Measurements from ENCODE around the gene MAP2.
"Not testable (repeated sequence)": the region's sequence is repeated elsewhere in the genome, so short reads cannot be mapped to it uniquely, and the experiment has no call there.

MAP2 gene

DNA sequence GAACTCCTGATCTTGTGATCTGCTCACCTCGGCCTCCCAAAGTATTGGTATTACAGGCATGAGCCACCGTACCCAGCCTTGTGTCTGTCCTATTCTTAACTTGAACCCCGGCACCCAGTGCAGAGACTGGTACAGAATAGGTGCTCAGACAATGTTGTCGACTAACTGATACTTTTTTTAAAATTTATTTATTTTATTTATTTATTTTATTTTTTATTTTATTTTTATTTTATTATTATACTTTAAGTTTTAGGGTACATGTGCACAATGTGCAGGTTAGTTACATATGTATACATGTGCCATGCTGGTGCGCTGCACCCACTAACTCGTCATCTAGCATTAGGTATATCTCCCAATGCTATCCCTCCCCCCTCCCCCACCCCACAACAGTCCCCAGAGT lies 174.4 kb downstream of the MAP2 start:
- H3K9me3 Mint-ChIP-seq (ENCODE audit: low read depth); H3K27me3 Mint-ChIP-seq; H3K36me3 Mint-ChIP-seq; H3K4me3 Mint-ChIP-seq; H3K27ac Mint-ChIP-seq; H3K4me1 Mint-ChIP-seq (ENCODE audit: low read depth): not testable (repeated sequence)

DNA sequence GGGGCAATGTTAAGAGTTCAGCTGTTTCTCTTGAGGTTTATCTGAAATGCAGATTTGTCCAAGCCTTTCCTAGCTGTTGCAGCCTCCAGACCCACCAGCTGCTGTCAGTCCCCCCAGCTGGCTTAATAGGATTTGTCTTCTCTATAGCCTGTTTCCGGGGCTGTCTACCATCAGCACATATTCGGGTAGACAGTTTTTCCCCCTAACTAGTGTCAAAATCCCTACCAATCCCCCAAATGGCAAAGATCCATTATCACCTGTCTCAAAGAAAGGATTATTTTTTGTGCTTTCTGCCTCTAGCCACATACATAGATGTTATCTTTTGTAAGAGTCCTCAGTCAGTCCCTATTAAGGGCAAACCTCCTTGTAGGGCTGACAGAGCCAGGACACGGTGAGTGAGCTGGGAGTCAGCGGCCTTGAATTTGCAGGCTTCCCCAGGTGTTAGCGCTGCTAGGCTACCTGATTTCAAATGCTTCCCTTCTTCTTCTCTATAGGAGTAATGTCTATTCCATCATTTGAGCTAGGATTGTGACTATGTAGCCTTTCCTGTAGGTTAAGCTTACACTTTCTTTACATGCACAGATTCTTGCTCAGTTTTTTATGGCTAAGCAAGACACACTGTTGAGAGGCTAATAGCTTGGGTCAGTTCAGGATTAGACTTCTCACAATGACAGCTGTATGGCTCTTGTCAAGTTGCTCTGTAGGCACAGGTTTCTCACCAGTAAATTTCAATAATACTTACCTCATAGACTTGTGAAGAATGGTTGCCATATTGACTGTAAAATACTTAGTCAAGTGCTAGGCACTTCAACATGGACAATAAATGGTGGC lies 176.7 kb downstream of the MAP2 start:
- Mint-ChIP-seq H3K27me3 (no peaks in the 10 kb centered on the region), H3K4me1 (ENCODE audit: low read depth) (no peaks in the 10 kb centered on the region), H3K9me3 (ENCODE audit: low read depth) (no peaks in the 10 kb centered on the region), H3K36me3 (no peaks in the 10 kb centered on the region), H3K4me3 (no peak overlapping the region), H3K27ac (no peak overlapping the region)

DNA sequence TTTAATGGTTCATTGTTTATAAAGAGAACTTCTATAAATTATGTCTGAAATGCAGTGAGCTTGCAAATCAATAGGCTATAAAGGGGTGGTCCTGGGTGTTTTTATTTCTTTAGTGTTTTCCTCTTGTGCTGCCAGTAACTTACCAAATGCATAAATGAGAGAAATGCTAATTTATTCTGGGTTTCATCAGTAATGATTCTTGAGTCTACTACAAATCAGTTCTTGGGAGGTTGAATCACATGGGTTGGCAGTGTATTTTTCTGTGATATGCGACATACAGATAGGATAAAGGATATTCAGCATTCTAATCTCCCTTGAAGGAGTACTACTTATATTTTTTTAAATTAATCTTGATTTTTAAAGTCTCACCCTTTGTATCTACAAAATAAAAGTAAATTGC lies 177.7 kb downstream of the MAP2 start:
- Mint-ChIP-seq H3K9me3 (ENCODE audit: low read depth) (peaks cover 3% of the 10 kb centered on the region), H3K27me3 (no peaks in the 10 kb centered on the region), H3K27ac (no peak overlapping the region), H3K4me3 (no peak overlapping the region), H3K36me3 (no peaks in the 10 kb centered on the region), H3K4me1 (ENCODE audit: low read depth) (no peaks in the 10 kb centered on the region)

DNA sequence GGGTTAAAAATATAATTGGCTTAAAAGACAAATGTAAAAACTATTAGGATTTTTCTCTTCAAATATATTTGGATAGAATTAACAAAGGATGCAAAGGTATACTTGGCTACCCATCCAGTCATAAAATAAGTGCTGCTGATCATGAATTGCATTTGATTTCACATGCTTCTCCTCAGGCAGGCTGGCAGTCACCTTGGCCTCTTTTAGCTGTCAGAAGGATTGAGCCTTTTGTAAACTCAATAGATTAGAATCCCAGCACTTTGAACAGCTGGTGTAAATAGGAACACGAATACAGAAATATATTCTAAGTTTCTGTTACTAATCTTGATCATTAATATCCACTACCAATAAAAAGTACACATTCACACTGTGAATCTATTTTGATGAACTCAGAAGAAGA lies 178.4 kb downstream of the MAP2 start:
- Mint-ChIP-seq H3K27me3 (no peaks in the 10 kb centered on the region), H3K36me3 (no peaks in the 10 kb centered on the region), H3K27ac (no peak overlapping the region), H3K4me1 (ENCODE audit: low read depth) (no peaks in the 10 kb centered on the region), H3K9me3 (ENCODE audit: low read depth) (peaks cover 3% of the 10 kb centered on the region), H3K4me3 (no peak overlapping the region)

DNA sequence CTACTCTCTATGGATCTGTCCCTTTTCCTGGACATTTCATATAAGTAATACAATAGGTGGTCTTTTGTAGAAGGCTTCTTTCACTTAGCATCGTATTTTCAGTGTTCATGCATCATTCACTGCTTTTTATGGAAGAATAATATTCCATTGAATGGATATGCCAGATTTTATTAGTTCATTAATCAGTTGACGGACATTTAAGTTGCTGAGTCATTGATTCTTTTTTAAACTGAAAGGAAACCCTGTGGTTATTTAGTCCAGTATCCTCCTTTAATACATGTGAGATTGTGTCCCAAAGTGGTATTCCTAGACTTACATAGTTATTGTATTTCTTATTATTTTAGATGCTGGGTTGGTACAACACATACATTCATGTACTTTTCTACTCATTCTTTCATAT lies 185.7 kb downstream of the MAP2 start:
- Mint-ChIP-seq H3K36me3 (no peaks in the 10 kb centered on the region), H3K27me3 (peaks cover 2% of the 10 kb centered on the region), H3K4me3 (no peak overlapping the region), H3K9me3 (ENCODE audit: low read depth) (peaks cover 3% of the 10 kb centered on the region), H3K27ac (no peak overlapping the region), H3K4me1 (ENCODE audit: low read depth) (no peaks in the 10 kb centered on the region)

DNA sequence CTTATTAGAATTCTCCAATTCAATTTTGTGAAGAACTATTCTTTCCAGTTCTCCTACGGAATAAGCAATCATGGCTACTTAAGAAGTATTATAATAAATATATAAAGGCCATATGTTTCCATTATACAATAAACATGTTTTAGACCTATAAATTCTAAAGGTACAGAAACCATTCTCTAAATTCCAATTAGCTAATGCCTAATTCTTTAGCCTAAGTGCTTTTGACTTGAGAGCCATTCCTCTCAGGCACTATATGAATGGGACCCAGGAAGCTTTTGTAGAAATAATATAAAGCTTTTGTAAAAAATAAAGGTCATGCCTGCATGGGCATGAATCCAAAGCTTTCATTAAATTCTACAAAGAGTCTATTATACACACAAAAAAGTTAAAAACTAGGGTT lies 186.8 kb downstream of the MAP2 start:
- H3K36me3 Mint-ChIP-seq, result no peaks in the 10 kb centered on the region
- no peak overlapping the region for H3K4me3 Mint-ChIP-seq
- H3K9me3 Mint-ChIP-seq (ENCODE audit: low read depth), result peaks cover 3% of the 10 kb centered on the region
- H3K27me3 Mint-ChIP-seq, result peaks cover 2% of the 10 kb centered on the region
- H3K27ac Mint-ChIP-seq, result no peak overlapping the region
- no peaks in the 10 kb centered on the region for H3K4me1 Mint-ChIP-seq (ENCODE audit: low read depth)

DNA sequence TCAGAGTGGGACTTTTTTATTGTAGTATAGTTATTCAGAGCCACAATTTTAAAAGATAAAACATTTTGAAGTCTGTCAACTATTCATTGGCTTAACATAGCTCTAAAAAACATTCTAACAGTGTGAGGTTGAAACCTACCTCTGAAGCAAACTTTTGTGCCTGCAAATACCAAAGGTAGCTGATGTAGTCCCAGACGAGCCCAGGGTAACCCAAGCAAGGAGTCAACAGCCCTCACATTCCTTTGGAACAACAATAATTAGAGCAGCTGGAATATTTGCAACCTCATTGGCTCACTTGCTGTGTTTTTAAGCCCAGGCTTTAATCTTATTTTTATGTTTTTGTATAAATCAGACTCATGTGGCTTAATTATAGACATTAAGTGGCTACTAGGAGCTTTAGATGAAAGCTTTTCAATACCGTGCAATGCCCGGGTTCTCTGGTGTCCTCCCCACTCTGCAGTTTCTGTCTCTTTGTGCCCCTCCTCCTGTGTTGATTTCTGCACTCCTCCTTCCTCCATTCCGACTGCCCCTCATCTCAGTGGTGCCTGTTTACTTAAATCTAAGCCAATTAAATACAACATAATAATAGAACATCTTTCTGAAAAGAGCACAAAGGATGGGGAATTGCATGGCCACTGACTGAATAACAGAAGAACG lies 189.9 kb downstream of the MAP2 start:
- no peaks in the 10 kb centered on the region for H3K4me1 Mint-ChIP-seq (ENCODE audit: low read depth)
- no peak overlapping the region for H3K4me3 Mint-ChIP-seq
- H3K27me3 Mint-ChIP-seq, result peaks cover under 1% of the 10 kb centered on the region

DNA sequence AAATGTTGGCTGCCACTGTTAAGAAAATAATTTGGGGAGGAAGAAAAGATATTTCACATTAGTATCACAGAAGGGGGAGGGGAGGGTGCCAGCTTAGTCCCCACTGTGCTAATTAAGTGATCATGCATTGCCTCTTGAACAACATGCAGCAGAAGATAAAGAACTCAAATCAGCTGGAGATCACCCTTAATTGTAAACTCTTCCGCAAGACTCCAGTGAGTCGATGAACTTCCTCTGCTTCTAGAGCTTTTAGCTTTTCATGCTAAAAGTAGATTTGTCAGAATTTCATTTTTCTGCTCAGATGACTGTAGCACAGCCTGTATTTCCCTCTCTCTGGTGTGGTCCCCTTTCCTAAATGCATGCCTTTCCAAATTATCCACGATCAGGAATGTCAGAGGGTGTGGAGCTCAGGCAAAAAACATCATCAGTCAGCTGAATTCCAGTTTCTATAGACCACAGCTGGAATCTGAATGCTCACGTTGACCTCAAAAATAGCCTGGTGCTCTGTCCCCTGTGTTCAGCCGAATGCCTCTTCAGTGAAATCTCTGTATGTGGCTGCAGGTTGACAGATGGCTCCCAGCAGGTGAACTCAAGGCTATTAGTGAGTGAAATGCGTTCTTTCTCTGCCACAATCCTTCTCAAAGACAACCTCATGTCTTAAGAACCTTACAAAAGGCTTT lies 191.0 kb downstream of the MAP2 start:
- Mint-ChIP-seq H3K4me3 (no peak overlapping the region), H3K9me3 (ENCODE audit: low read depth) (no peaks in the 10 kb centered on the region), H3K27ac (no peak overlapping the region)

More for the DNA sequence above, 189.9 kb downstream of the MAP2 start:
- no peak overlapping the region for H3K27ac Mint-ChIP-seq
- no peaks in the 10 kb centered on the region for H3K9me3 Mint-ChIP-seq (ENCODE audit: low read depth)
- H3K36me3 Mint-ChIP-seq, result no peaks in the 10 kb centered on the region

DNA sequence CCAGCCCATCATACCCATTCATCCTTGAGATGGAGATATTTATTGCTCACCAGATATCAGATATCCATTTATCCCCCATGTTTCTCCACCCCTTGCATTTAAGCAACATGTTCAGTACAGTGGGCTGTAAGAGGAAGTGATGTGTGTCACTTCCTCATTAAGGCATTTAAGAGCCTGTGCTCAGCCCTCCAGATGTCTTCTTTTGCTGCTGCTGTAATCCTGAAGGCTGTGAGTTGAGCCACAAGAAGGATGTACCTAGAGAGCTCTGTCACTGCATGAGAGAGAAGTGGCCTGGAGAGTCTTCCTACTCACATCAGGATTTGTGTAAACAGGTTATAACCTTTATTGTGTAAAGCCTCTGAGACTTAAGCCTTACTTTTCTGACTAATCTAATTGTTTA lies 195.9 kb downstream of the MAP2 start:
- H3K27me3 Mint-ChIP-seq, result no peaks in the 10 kb centered on the region
- no peaks in the 10 kb centered on the region for H3K4me1 Mint-ChIP-seq (ENCODE audit: low read depth)
- H3K36me3 Mint-ChIP-seq, result no peaks in the 10 kb centered on the region
- H3K27ac Mint-ChIP-seq, result no peak overlapping the region
- no peak overlapping the region for H3K4me3 Mint-ChIP-seq
- H3K9me3 Mint-ChIP-seq (ENCODE audit: low read depth), result no peaks in the 10 kb centered on the region

More for the DNA sequence above, 191.0 kb downstream of the MAP2 start:
- no peaks in the 10 kb centered on the region for H3K4me1 Mint-ChIP-seq (ENCODE audit: low read depth)
- H3K36me3 Mint-ChIP-seq, result no peaks in the 10 kb centered on the region
- H3K27me3 Mint-ChIP-seq, result no peaks in the 10 kb centered on the region

DNA sequence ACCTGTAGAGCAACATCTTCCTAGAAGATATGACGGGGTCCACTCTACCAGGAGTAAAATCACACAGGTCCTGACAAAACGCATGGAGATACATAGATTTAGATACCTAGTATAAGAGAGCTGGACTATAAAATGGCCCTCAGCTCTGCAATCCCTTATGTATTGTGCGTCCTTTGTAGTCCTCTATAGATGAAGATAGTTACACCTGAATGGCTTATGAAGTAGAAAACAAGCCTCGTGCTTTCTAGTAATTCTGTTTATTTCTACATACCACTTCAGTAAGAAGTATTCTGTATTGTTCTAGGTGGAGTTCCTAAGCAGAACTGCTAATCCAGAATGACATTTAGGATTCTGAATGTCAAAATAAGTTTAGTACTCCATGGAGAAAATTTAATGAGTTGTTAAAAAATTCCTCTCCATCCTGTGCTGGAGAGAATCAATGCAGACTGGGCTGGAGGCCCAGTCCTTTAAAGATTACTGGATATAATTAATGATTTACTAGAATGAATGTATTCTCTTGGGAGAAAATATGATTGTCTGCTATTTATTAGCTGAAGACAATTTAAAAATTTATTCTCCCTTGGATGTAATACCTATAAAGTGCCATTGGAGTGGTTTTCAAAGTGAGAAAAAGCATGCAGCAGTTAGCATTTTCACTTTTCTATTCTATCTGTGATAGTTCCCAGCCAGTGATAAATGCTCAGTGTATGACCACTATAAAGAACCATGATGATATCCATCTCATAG lies 200.5 kb downstream of the MAP2 start:
- Mint-ChIP-seq H3K9me3 (ENCODE audit: low read depth) (no peaks in the 10 kb centered on the region), H3K4me3 (no peak overlapping the region), H3K27ac (no peak overlapping the region), H3K36me3 (no peaks in the 10 kb centered on the region), H3K27me3 (peaks cover 2% of the 10 kb centered on the region), H3K4me1 (ENCODE audit: low read depth) (no peaks in the 10 kb centered on the region)

DNA sequence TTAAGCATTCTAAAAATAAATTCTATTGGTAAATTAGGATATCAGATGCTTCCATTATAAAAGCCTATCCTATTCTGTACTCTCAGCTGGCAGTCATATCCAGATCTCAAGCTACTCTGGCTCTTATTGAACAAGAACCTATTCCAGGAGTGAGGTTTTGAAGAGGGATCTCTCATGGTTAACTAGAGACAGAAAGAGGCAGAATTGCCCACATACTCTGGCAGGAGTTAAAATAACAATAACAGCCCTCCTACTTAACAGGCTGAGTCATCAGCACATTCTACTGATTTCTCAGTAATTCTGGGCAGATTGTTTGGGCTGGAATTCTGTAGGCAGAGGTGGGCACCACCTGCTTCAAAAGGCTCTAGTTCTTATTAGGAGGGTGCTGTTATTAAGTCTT lies 205.8 kb downstream of the MAP2 start:
- H3K27me3 Mint-ChIP-seq, result peaks cover 2% of the 10 kb centered on the region

DNA sequence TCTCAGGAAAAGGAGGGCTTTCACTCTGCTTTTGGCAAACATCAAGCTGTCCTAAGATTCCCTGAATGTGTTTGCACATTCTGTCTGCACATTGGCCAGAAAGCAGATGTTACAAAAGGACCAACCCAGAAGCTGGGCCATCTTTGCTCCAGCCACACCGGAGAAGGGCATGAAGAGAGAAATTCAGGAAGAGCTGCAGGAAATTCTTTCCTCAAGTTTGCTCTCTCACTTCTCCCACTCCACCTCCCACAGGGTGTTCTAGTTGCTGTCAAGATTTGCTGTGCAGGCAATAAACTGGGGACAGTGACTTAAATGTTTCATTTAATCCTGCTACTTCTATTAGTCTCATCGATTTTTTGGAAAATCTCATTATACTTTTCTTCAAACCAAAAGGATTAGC lies 210.1 kb downstream of the MAP2 start:
- H3K27ac Mint-ChIP-seq, result no peak overlapping the region

More for the DNA sequence above, 205.8 kb downstream of the MAP2 start:
- Mint-ChIP-seq H3K4me3 (no peak overlapping the region), H3K27ac (no peak overlapping the region), H3K4me1 (ENCODE audit: low read depth) (no peaks in the 10 kb centered on the region), H3K9me3 (ENCODE audit: low read depth) (no peaks in the 10 kb centered on the region), H3K36me3 (no peaks in the 10 kb centered on the region)

DNA sequence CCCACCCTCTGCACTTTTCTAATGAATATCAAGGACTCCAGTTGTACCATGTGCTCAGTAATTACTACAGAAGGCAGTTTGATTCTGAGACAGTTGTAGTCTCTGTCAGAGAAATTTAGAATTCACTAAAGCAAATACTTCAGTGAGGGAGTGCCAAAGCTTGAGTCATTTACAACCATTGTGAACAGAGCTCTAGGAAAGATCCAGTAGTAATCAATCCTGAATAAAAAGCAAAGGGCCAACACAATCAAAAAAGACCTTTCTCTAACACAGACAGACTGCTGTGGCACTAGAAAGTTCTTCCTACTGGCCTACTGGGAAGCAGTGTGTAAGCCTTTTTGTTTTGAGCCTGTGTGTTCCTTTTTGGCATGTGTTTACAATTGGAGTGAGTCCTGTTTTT lies 212.2 kb downstream of the MAP2 start:
- H3K36me3 Mint-ChIP-seq, result no peaks in the 10 kb centered on the region
- H3K27me3 Mint-ChIP-seq, result no peaks in the 10 kb centered on the region

More for the DNA sequence above, 210.1 kb downstream of the MAP2 start:
- H3K27me3 Mint-ChIP-seq, result no peaks in the 10 kb centered on the region
- H3K4me1 Mint-ChIP-seq (ENCODE audit: low read depth), result no peaks in the 10 kb centered on the region
- H3K4me3 Mint-ChIP-seq, result no peak overlapping the region
- no peaks in the 10 kb centered on the region for H3K36me3 Mint-ChIP-seq
- no peaks in the 10 kb centered on the region for H3K9me3 Mint-ChIP-seq (ENCODE audit: low read depth)

DNA sequence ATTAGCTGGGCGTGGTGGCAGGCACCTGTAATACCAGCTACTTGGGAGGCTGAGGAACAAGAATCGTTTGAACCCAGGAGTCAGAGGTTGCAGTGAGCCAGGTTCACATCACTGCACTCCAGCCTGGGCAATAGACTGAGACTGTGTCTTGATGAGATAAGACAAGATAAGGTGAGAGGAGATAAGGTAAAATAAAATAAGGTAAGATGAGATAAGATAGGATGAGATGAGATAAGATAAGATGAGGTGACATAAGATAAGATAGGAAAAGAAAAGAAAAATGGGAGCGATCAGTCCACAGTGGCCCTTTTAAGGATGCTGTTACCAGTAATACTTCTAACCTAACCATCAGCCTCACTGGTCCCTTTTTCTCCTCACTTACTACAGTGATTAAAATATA lies 213.4 kb downstream of the MAP2 start:
- Mint-ChIP-seq H3K27ac (no peak overlapping the region), H3K36me3 (no peaks in the 10 kb centered on the region), H3K27me3 (no peaks in the 10 kb centered on the region), H3K9me3 (ENCODE audit: low read depth) (no peaks in the 10 kb centered on the region), H3K4me3 (no peak overlapping the region), H3K4me1 (ENCODE audit: low read depth) (no peaks in the 10 kb centered on the region)

More for the DNA sequence above, 212.2 kb downstream of the MAP2 start:
- H3K4me3 Mint-ChIP-seq, result no peak overlapping the region
- no peaks in the 10 kb centered on the region for H3K9me3 Mint-ChIP-seq (ENCODE audit: low read depth)
- H3K4me1 Mint-ChIP-seq (ENCODE audit: low read depth), result no peaks in the 10 kb centered on the region
- H3K27ac Mint-ChIP-seq, result no peak overlapping the region

DNA sequence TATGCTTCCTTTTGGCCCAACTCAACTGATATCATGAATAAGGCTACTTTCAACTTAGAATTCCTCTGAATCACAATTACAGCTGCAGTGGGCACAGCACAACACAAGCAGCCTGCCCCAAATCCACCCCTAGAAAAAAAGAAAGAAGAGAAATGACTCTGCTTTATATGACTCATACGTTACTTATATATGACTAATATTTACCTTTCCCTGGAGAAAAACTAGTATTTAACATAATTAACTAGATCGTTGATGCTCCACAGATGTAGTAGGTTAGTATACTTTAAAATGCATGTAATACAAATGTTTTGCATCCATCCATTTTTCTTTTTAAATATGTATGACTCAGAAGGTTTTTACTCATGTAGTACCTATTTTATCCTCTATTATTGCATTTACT lies 214.5 kb downstream of the MAP2 start:
- Mint-ChIP-seq H3K36me3 (no peaks in the 10 kb centered on the region), H3K4me3 (no peak overlapping the region), H3K27me3 (no peaks in the 10 kb centered on the region), H3K9me3 (ENCODE audit: low read depth) (no peaks in the 10 kb centered on the region), H3K4me1 (ENCODE audit: low read depth) (no peaks in the 10 kb centered on the region), H3K27ac (no peak overlapping the region)
